ENCODE data around the gene ADARB1.

The ADARB1 gene

GRCh38 chr21:45259206-45259840 lies 184.9 kb downstream of the ADARB1 start:
- H3K4me3 ChIP-seq (ENCODE audit: low read depth, low read length), result no peak overlapping the region

GRCh38 chr21:45260191-45260825 lies 185.9 kb downstream of the ADARB1 start:
- no peak overlapping the region for H3K4me3 ChIP-seq (ENCODE audit: low read depth, low read length)

- no peak overlapping the region for H3K4me3 ChIP-seq (ENCODE audit: low read depth, low read length)
Observed at GRCh38 chr21:45261093-45261492, 186.7 kb downstream of the ADARB1 start.

GRCh38 chr21:45262041-45262581 lies 187.7 kb downstream of the ADARB1 start:
- H3K4me3 ChIP-seq (ENCODE audit: low read depth, low read length), result no peak overlapping the region

GRCh38 chr21:45262616-45263015 lies 188.2 kb downstream of the ADARB1 start:
- no peak overlapping the region for H3K4me3 ChIP-seq (ENCODE audit: low read depth, low read length)

- no peak overlapping the region for H3K4me3 ChIP-seq (ENCODE audit: low read depth, low read length)
Observed at GRCh38 chr21:45263534-45263933, 189.2 kb downstream of the ADARB1 start.

- H3K4me3 ChIP-seq (ENCODE audit: low read depth, low read length), result no peak overlapping the region
Observed at GRCh38 chr21:45264146-45264911, 189.9 kb downstream of the ADARB1 start.

GRCh38 chr21:45264912-45265515 lies 190.6 kb downstream of the ADARB1 start:
- H3K4me3 ChIP-seq (ENCODE audit: low read depth, low read length), result no peak overlapping the region

- H3K4me3 ChIP-seq (ENCODE audit: low read depth, low read length), result no peak overlapping the region
Observed at GRCh38 chr21:45265721-45266517, 191.5 kb downstream of the ADARB1 start.

- H3K4me3 ChIP-seq (ENCODE audit: low read depth, low read length), result no peak overlapping the region
Observed at GRCh38 chr21:45266518-45267389, 192.4 kb downstream of the ADARB1 start.

- H3K4me3 ChIP-seq (ENCODE audit: low read depth, low read length), result no peak overlapping the region
Observed at GRCh38 chr21:45267390-45267760, 193.0 kb downstream of the ADARB1 start.

- no peak overlapping the region for H3K4me3 ChIP-seq (ENCODE audit: low read depth, low read length)
Observed at GRCh38 chr21:45269861-45270260, 195.5 kb downstream of the ADARB1 start.

GRCh38 chr21:45270306-45270821 lies 196.0 kb downstream of the ADARB1 start:
- H3K4me3 ChIP-seq (ENCODE audit: low read depth, low read length), result no peak overlapping the region
